ENCODE results near the gene RARB. TPM values are rescaled to one million over a fixed set of nuclear protein-coding genes. Genes with fewer than 3 reads are reported as not detected.

The RARB gene
- total and polyA plus RNA-seq, 2 donors (not counting 3 experiments of a cell fraction or from before 2014, with no cell fraction given), result 15.3 to 23.4 TPM

DNA sequence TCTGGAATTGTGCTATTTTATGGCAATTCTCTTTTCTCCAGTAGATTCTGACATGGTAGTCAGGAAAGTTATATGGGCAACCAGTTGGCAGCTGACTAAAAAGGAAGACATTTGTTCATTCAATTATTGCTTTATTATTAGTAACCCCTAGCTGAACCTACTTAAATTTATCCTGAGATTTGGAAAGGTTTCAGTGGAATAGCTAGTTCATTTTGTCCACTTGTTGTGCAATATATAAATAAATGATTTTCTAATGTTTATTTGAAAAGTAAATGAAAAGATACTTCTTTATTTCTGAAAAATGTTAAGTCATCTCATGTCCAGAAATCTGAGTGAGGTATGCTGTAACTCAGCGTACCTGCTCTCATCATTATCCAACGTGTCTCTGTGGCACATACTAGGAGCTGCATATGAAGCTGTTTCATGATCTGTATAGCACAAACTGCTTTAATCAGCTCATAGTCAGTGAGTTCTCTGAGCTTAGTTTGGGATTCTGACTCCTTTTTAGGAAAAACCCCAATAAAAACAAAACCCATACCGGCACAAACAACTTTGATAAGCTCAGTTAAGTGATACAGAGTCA lies 35.9 kb downstream of the RARB start:
- H3K4me3 ChIP-seq (replicated peaks in 1 of 3; ENCODE audit: insufficient read depth in 1 of 3, low read depth in 1 of 3, low read length in 3 of 3), result no peak overlapping the region
- no peak overlapping the region for H2AFZ ChIP-seq (ENCODE audit: low read depth, low read length)
- H3K9me1 ChIP-seq (replicated peaks; ENCODE audit: control insufficient read depth, extremely low read depth, insufficient read depth, low read length), result no peaks in the 10 kb centered on the region
- H3K9ac ChIP-seq (replicated peaks; ENCODE audit: extremely low read depth, insufficient read depth, low read length), result no peak overlapping the region
- H3K4me1 ChIP-seq (ENCODE audit: control insufficient read depth, extremely low read depth, insufficient read depth, low read length), result peaks cover 22% of the 10 kb centered on the region
- H3K79me2 ChIP-seq (ENCODE audit: control insufficient read depth, insufficient read depth, low read length), result peaks cover 18% of the 10 kb centered on the region
- POLR2A ChIA-PET, result no interaction called here
- FAIRE-seq (no peak), DNase-seq (ENCODE audit: low read depth, low spot score) (no peak)
- H3K27ac ChIP-seq (ENCODE audit: insufficient read depth, low read depth, low read length), result no peak overlapping the region
- CTCF ChIA-PET, result interaction anchor here (0.7 to 1.4 kb wide), 6 partner anchors 9 to 130 kb away, joined by 3 to 4 read pairs (median 4); no protein-coding TSS in a partner anchor
- H3K9me3 ChIP-seq (replicated peaks; ENCODE audit: control insufficient read depth, insufficient read depth, low read length), result no peaks in the 10 kb centered on the region
- no peak overlapping the region for H3K4me2 ChIP-seq (ENCODE audit: insufficient read depth, low read length)
- H3K27me3 ChIP-seq (ENCODE audit: control insufficient read depth in 2 of 2, insufficient read depth in 2 of 2, low read length in 2 of 2), result no peaks in the 10 kb centered on the region
- dilution Hi-C loops (cut with MboI; ENCODE audit: extremely low pct_ligation_motif_present, low sequenced_read_pairs), result no loop called here
- intact Hi-C loops (cut with micrococcal nuclease), result no loop called here
- TF ChIP-seq POLR2AphosphoS5 (IDR thresholded peaks at IDR 0.05; ENCODE audit: insufficient read depth, low read depth, low read length) (no peak), POLR2A (IDR thresholded peaks at IDR 0.05; ENCODE audit: low read depth, low read length) (no peak), FOS (IDR thresholded peaks at IDR 0.05; ENCODE audit: borderline replicate concordance, insufficient read depth, low read length) (no peak), GATA2 (IDR thresholded peaks at IDR 0.05; ENCODE audit: insufficient read depth, insufficient read length, low read depth, low read length) (no peak), JUN (IDR thresholded peaks at IDR 0.05; ENCODE audit: borderline replicate concordance, insufficient read depth, insufficient read length, low read depth) (no peak), EZH2 (IDR thresholded peaks at IDR 0.05; ENCODE audit: borderline replicate concordance, low read depth, low read length, severe bottlenecking) (no peak), MYC (IDR thresholded peaks at IDR 0.05; ENCODE audit: low read depth, low read length) (no peak), MAX (IDR thresholded peaks at IDR 0.05; ENCODE audit: insufficient read depth, insufficient read length) (no peak)
- TF ChIP-seq, protein P1, sequence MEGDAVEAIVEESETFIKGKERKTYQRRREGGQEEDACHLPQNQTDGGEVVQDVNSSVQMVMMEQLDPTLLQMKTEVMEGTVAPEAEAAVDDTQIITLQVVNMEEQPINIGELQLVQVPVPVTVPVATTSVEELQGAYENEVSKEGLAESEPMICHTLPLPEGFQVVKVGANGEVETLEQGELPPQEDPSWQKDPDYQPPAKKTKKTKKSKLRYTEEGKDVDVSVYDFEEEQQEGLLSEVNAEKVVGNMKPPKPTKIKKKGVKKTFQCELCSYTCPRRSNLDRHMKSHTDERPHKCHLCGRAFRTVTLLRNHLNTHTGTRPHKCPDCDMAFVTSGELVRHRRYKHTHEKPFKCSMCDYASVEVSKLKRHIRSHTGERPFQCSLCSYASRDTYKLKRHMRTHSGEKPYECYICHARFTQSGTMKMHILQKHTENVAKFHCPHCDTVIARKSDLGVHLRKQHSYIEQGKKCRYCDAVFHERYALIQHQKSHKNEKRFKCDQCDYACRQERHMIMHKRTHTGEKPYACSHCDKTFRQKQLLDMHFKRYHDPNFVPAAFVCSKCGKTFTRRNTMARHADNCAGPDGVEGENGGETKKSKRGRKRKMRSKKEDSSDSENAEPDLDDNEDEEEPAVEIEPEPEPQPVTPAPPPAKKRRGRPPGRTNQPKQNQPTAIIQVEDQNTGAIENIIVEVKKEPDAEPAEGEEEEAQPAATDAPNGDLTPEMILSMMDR (IDR thresholded peaks at IDR 0.05; ENCODE audit: extremely low read depth in 1 of 2, insufficient read depth in 1 of 2, low read depth in 1 of 2, low read length in 2 of 2), result no peak
- H3K36me3 ChIP-seq (ENCODE audit: control insufficient read depth in 2 of 2, extremely low read depth in 1 of 2, insufficient read depth in 2 of 2, low read length in 2 of 2), result peaks cover 4 to 5% of the 10 kb centered on the region in 2 experiments
- no TSS peak for BruUV-seq (replicated peaks)
- no peaks in the 10 kb centered on the region for H4K20me1 ChIP-seq (replicated peaks; ENCODE audit: control insufficient read depth, extremely low read depth, insufficient read depth, low read length)
